Thymus (tissue), 11 donors: ENCODE results near the gene EVPL. TPM values are rescaled to one million over a fixed set of nuclear protein-coding genes. Genes with fewer than 3 reads are reported as not detected.

Source experiments
- DNase-seq, 9 donors: peaks; one replicate each; pipeline ENCODE4 v3.0.0-alpha.2; 2013; ENCODE audit warnings: low spot score in 9 of 9, low read depth in 6 of 9, missing footprints in 1 of 9
- H3K27ac ChIP-seq, 2 donors: one replicate each; pipeline ENCODE4 v1.5.1; 2013; ENCODE audit warnings: control low read depth in 1 of 2, low read depth in 1 of 2, low read length in 1 of 2, mild to moderate bottlenecking in 1 of 2, moderate library complexity in 1 of 2
- H3K27me3 ChIP-seq, 2 donors: one replicate each; pipeline ENCODE4 v1.5.1; 2013; ENCODE audit warnings: low read length in 1 of 2; ENCODE audit not compliant: control insufficient read depth in 2 of 2, insufficient read depth in 1 of 2
- H3K36me3 ChIP-seq, 2 donors: one replicate each; pipeline ENCODE4 v1.5.1; 2013; ENCODE audit warnings: low read length in 1 of 2, mild to moderate bottlenecking in 1 of 2, moderate library complexity in 1 of 2; ENCODE audit not compliant: control insufficient read depth in 2 of 2, insufficient read depth in 2 of 2
- H3K4me1 ChIP-seq, 2 donors: one replicate each; pipeline ENCODE4 v1.5.1; 2013; ENCODE audit warnings: low read length in 2 of 2; ENCODE audit not compliant: control insufficient read depth in 2 of 2, insufficient read depth in 2 of 2
- H3K4me3 ChIP-seq, 2 donors: one replicate each; pipeline ENCODE4 v1.5.1; 2013; ENCODE audit warnings: low read length in 2 of 2, control low read depth in 1 of 2, mild to moderate bottlenecking in 1 of 2
- H3K9me3 ChIP-seq, 2 donors: one replicate each; pipeline ENCODE4 v1.5.1; 2013; ENCODE audit warnings: low read length in 1 of 2, mild to moderate bottlenecking in 1 of 2; ENCODE audit not compliant: control insufficient read depth in 2 of 2, insufficient read depth in 1 of 2
- WGBS: extraction: QIAGEN DNeasy Blood & Tissue Kit; methylation state at CpG from one replicate; pipeline ENCODE4 v1.1.7; 2013; 5-methylcytosine and 5-hydroxymethylcytosine counted together
- polyA plus RNA-seq: library from polyadenylated mRNA; stranded (reverse); fragments of 200-250 nt; gene quantifications from one replicate; pipeline ENCODE4 v1.2.3, GENCODE V29; 2013
- total RNA-seq: library from RNA; stranded (reverse); fragments of 120-200 nt; gene quantifications from one replicate; pipeline ENCODE4 v1.2.4, GENCODE V29; 2013
- donor health status: healthy.

EVPL gene
- total and polyA plus RNA-seq, 2 donors = 0.33 to 3.9 TPM

GRCh38 chr17:76036497-76037261, 9.6 kb upstream of the EVPL start:
- H3K4me3 ChIP-seq = no peak overlapping the region
- H3K9me3 ChIP-seq = peaks cover 0 to 10% of the 10 kb centered on the region in 2 donors
- no peaks in the 10 kb centered on the region for H3K27me3 ChIP-seq
- no peak overlapping the region for H3K27ac ChIP-seq
- 95% methylated on average over 22 of the region's 22 CpGs for WGBS
- H3K36me3 ChIP-seq = peaks cover 40 to 43% of the 10 kb centered on the region in 2 donors
- no peak for DNase-seq
- H3K4me1 ChIP-seq = peaks cover 0 to 3% of the 10 kb centered on the region in 2 donors

- H3K27me3 ChIP-seq = no peaks in the 10 kb centered on the region
- no peak overlapping the region for H3K4me3 ChIP-seq
- H3K36me3 ChIP-seq = peaks cover 20 to 23% of the 10 kb centered on the region in 2 donors
- H3K4me1 ChIP-seq = peaks cover 2 to 8% of the 10 kb centered on the region in 2 donors
- WGBS = 94% methylated on average over 13 of the region's 13 CpGs
- H3K27ac ChIP-seq = no peak overlapping the region
- DNase-seq = no peak
- H3K9me3 ChIP-seq = peaks cover 0 to 10% of the 10 kb centered on the region in 2 donors
Observed at GRCh38 chr17:76034428-76035350, 7.6 kb upstream of the EVPL start.

GRCh38 chr17:76033139-76033538, 6.0 kb upstream of the EVPL start:
- Histone ChIP-seq H3K4me1 (peaks cover 7 to 24% of the 10 kb centered on the region in 2 donors), H3K4me3 (no peak overlapping the region), H3K27ac (no peak overlapping the region), H3K27me3 (no peaks in the 10 kb centered on the region), H3K36me3 (peaks cover 7 to 8% of the 10 kb centered on the region in 2 donors), H3K9me3 (peaks cover 0 to 10% of the 10 kb centered on the region in 2 donors)
- no peak for DNase-seq
- 99% methylated on average over 6 of the region's 6 CpGs for WGBS

- 99% methylated on average over 5 of the region's 5 CpGs for WGBS
- Histone ChIP-seq H3K4me1 (peaks cover 7 to 25% of the 10 kb centered on the region in 2 donors), H3K36me3 (peaks cover 7 to 8% of the 10 kb centered on the region in 2 donors), H3K27me3 (no peaks in the 10 kb centered on the region), H3K4me3 (no peak overlapping the region), H3K9me3 (peaks cover 0 to 10% of the 10 kb centered on the region in 2 donors), H3K27ac (no peak overlapping the region)
- no peak for DNase-seq
Observed at GRCh38 chr17:76032780-76033108, 5.6 kb upstream of the EVPL start.

- no peak overlapping the region for H3K27ac ChIP-seq
- H3K4me1 ChIP-seq = peaks cover 7 to 29% of the 10 kb centered on the region in 2 donors
- H3K4me3 ChIP-seq = no peak overlapping the region
- DNase-seq = no peak
- WGBS = 96% methylated on average over 20 of the region's 20 CpGs
- H3K27me3 ChIP-seq = no peaks in the 10 kb centered on the region
- peaks cover 0 to 10% of the 10 kb centered on the region in 2 donors for H3K9me3 ChIP-seq
- H3K36me3 ChIP-seq = peaks cover 7 to 8% of the 10 kb centered on the region in 2 donors
Observed at GRCh38 chr17:76032073-76032779, 5.1 kb upstream of the EVPL start.

- H3K36me3 ChIP-seq = no peaks in the 10 kb centered on the region
- H3K27ac ChIP-seq = no peak overlapping the region
- no peak for DNase-seq
- peaks cover 7 to 29% of the 10 kb centered on the region in 2 donors for H3K4me1 ChIP-seq
- H3K4me3 ChIP-seq = no peak overlapping the region
- no peaks in the 10 kb centered on the region for H3K9me3 ChIP-seq
- 95% methylated on average over 15 of the region's 15 CpGs for WGBS
- H3K27me3 ChIP-seq = no peaks in the 10 kb centered on the region
Observed at GRCh38 chr17:76026714-76027158, 370 bp downstream of the EVPL start.

- Histone ChIP-seq H3K27ac (no peak overlapping the region), H3K9me3 (no peaks in the 10 kb centered on the region), H3K4me3 (no peak overlapping the region), H3K36me3 (no peaks in the 10 kb centered on the region), H3K4me1 (peaks cover 7 to 29% of the 10 kb centered on the region in 2 donors), H3K27me3 (no peaks in the 10 kb centered on the region)
- 99% methylated on average over 12 of the region's 12 CpGs for WGBS
- no peak for DNase-seq
Observed at GRCh38 chr17:76025294-76025693, 1.8 kb downstream of the EVPL start.

GRCh38 chr17:76024353-76024752, 2.8 kb downstream of the EVPL start:
- no peaks in the 10 kb centered on the region for H3K27me3 ChIP-seq
- no peak for DNase-seq
- H3K4me3 ChIP-seq = no peak overlapping the region
- H3K9me3 ChIP-seq = no peaks in the 10 kb centered on the region
- no peaks in the 10 kb centered on the region for H3K36me3 ChIP-seq
- 96% methylated on average over 9 of the region's 9 CpGs for WGBS
- peaks cover 2 to 24% of the 10 kb centered on the region in 2 donors for H3K4me1 ChIP-seq
- H3K27ac ChIP-seq = no peak overlapping the region
